Measurements from ENCODE around the gene FXYD6. TPM values are rescaled to one million over a fixed set of nuclear protein-coding genes. Genes with fewer than 3 reads are reported as not detected.

Gene FXYD6
- total RNA-seq, 1 donor from 2014 or later, result 95.6 TPM

DNA sequence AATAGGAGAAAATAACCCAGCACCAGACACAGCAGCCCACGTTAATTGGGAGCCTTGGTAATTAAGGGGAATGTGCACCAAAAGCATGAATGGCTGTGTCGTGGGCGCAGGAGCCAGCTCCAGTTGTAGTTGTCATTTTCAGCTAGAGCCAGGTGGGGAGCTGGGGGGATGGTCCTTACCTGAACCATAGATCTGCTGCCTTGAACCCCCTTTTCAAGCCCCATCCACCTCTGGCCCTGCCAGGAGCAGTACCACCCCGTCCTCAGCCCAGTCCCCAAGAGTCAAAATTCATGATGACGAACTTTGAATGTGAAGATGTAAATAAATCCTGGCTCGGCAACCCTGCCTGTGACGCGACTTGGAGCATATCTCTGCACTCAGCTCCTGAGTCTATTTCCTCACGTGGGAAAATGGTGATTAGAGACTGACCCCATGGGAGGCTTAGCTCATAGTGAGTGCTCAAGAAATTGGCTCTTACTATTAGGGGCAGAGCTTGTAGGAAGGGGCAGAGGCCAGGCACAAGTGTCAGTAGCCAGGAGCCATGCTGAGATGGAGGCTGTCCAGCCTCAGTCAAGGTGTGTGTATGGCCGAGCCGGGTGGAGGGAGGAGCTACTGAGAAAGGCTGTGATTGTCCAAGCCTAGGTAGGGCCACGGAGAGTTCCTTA lies 794 bp upstream of the FXYD6 start:
- Histone ChIP-seq H3K4me1 (peaks cover 43% of the 10 kb centered on the region), H4K20me1 (ENCODE audit: low read depth) (peaks cover 26% of the 10 kb centered on the region), H3F3A (ENCODE audit: low read depth) (peaks cover 32% of the 10 kb centered on the region), H2AFZ (replicated peaks) (peak overlapping the region; percentile 74), H3K27ac (no peak overlapping the region), H3K9ac (no peak overlapping the region), H3K4me3 (peak overlapping the region; percentile 72), H3K27me3 (peaks cover 21% of the 10 kb centered on the region), H3K9me3 (ENCODE audit: low read depth) (no peaks in the 10 kb centered on the region), H3K36me3 (no peaks in the 10 kb centered on the region), H3K79me2 (ENCODE audit: low read depth) (peaks cover 41% of the 10 kb centered on the region), H3K4me2 (peak overlapping the region; percentile 89)
- TF ChIP-seq, protein P1, sequence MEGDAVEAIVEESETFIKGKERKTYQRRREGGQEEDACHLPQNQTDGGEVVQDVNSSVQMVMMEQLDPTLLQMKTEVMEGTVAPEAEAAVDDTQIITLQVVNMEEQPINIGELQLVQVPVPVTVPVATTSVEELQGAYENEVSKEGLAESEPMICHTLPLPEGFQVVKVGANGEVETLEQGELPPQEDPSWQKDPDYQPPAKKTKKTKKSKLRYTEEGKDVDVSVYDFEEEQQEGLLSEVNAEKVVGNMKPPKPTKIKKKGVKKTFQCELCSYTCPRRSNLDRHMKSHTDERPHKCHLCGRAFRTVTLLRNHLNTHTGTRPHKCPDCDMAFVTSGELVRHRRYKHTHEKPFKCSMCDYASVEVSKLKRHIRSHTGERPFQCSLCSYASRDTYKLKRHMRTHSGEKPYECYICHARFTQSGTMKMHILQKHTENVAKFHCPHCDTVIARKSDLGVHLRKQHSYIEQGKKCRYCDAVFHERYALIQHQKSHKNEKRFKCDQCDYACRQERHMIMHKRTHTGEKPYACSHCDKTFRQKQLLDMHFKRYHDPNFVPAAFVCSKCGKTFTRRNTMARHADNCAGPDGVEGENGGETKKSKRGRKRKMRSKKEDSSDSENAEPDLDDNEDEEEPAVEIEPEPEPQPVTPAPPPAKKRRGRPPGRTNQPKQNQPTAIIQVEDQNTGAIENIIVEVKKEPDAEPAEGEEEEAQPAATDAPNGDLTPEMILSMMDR (IDR thresholded peaks at IDR 0.05), result no peak
- TF ChIP-seq EZH2 (IDR thresholded peaks at IDR 0.05), result peak; percentile 0
- no peak for TF ChIP-seq EZH2phosphoT487 (IDR thresholded peaks at IDR 0.05)
- Mint-ChIP-seq H3K36me3 (peaks cover 2% of the 10 kb centered on the region), H3K9me3 (no peaks in the 10 kb centered on the region), H3K4me1 (peaks cover 41% of the 10 kb centered on the region), H3K27ac (peak overlapping the region; percentile 39), H3K27me3 (ENCODE audit: insufficient read depth, low read depth) (peaks cover 16% of the 10 kb centered on the region), H3K4me3 (peak overlapping the region; percentile 91)
- DNase-seq (ENCODE audit: low spot score), result no peak

DNA sequence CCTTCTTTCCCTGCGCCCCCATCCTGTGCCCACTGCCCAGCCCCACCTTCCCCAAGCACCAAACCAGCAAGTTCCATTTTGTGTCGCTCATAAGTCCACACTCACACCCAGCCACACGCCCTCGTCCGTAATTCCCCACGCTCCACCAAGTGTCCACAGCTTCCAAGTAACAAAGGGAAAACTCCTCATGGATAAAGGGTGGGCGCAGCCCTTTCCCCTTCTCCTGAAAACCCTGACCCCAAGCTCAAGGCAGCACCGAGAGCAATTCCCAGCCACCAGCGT lies 458 bp downstream of the FXYD6 start:
- peaks cover 17% of the 10 kb centered on the region for H3K27me3 Mint-ChIP-seq (ENCODE audit: insufficient read depth, low read depth)
- H3K36me3 Mint-ChIP-seq, result peaks cover 2% of the 10 kb centered on the region
- peaks cover 46% of the 10 kb centered on the region for H3K4me1 ChIP-seq
- peak overlapping the region; percentile 72 for H3K4me3 ChIP-seq
- H3K79me2 ChIP-seq (ENCODE audit: low read depth), result peaks cover 54% of the 10 kb centered on the region
- H3K36me3 ChIP-seq, result no peaks in the 10 kb centered on the region
- H3K27ac Mint-ChIP-seq, result peak overlapping the region; percentile 64
- H3K4me1 Mint-ChIP-seq, result peaks cover 49% of the 10 kb centered on the region
- H3K9ac ChIP-seq, result no peak overlapping the region
- peaks cover 32% of the 10 kb centered on the region for H3F3A ChIP-seq (ENCODE audit: low read depth)
- peaks cover 21% of the 10 kb centered on the region for H3K27me3 ChIP-seq
- peaks cover 39% of the 10 kb centered on the region for H4K20me1 ChIP-seq (ENCODE audit: low read depth)
- TF ChIP-seq EZH2 (IDR thresholded peaks at IDR 0.05), result no peak
- TF ChIP-seq, protein P1 (IDR thresholded peaks at IDR 0.05), result no peak
- TF ChIP-seq EZH2phosphoT487 (IDR thresholded peaks at IDR 0.05), result no peak
- no peak overlapping the region for H2AFZ ChIP-seq (replicated peaks)
- no peaks in the 10 kb centered on the region for H3K9me3 ChIP-seq (ENCODE audit: low read depth)
- H3K9me3 Mint-ChIP-seq, result no peaks in the 10 kb centered on the region
- no peak overlapping the region for H3K27ac ChIP-seq
- H3K4me3 Mint-ChIP-seq, result peak overlapping the region; percentile 99
- peak overlapping the region; percentile 89 for H3K4me2 ChIP-seq
- DNase-seq (ENCODE audit: low spot score), result no peak

DNA sequence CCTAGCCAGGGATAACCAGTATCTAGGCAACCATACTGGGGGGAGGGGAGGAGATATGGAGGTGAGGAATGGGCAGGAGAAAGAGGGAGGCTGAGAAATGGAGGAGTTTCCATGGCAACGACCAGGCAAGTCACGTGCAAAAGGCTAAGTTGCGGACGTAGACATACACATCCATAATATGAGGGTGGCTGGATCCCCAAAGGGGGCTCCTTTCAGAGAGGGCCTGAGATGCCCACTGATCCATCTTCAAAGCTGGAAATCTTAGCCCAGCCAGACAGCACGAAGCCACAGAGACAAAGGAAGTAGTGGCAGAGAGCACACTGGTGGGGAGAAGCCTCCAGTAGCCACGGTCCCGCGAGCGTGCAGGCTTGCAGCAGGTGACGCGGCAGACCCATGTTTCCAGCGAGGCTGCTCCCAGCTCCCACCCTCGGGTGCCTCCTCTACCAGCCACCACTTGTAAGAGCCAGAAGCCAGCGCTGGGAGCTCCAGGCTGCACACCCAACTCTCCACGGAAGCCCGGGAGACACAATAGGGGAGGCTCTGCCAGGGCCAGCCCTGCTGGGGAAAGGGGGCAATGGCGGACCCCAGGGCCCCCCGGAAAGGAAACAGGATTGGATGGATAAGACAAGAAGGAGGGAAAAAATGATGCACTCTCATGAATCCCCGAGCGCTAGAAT lies 938 bp downstream of the FXYD6 start:
- H2AFZ ChIP-seq (replicated peaks), result peak overlapping the region; percentile 28
- peaks cover 21% of the 10 kb centered on the region for H3K27me3 ChIP-seq
- peaks cover 44% of the 10 kb centered on the region for H4K20me1 ChIP-seq (ENCODE audit: low read depth)
- peaks cover 51% of the 10 kb centered on the region for H3K4me1 ChIP-seq
- H3F3A ChIP-seq (ENCODE audit: low read depth), result peaks cover 32% of the 10 kb centered on the region
- peaks cover 17% of the 10 kb centered on the region for H3K27me3 Mint-ChIP-seq (ENCODE audit: insufficient read depth, low read depth)
- no peaks in the 10 kb centered on the region for H3K36me3 ChIP-seq
- peak overlapping the region; percentile 72 for H3K4me3 ChIP-seq
- TF ChIP-seq EZH2 (IDR thresholded peaks at IDR 0.05) (no peak), EZH2phosphoT487 (IDR thresholded peaks at IDR 0.05) (no peak)
- TF ChIP-seq, protein P1 (IDR thresholded peaks at IDR 0.05), result no peak
- H3K4me2 ChIP-seq, result peak overlapping the region; percentile 89
- H3K27ac ChIP-seq, result no peak overlapping the region
- H3K36me3 Mint-ChIP-seq, result peaks cover 2% of the 10 kb centered on the region
- H3K9me3 ChIP-seq (ENCODE audit: low read depth), result no peaks in the 10 kb centered on the region
- no peaks in the 10 kb centered on the region for H3K9me3 Mint-ChIP-seq
- peaks cover 59% of the 10 kb centered on the region for H3K79me2 ChIP-seq (ENCODE audit: low read depth)
- H3K4me3 Mint-ChIP-seq, result peak overlapping the region; percentile 99
- peaks cover 54% of the 10 kb centered on the region for H3K4me1 Mint-ChIP-seq
- no peak overlapping the region for H3K9ac ChIP-seq
- DNase-seq (ENCODE audit: low spot score), result peak; percentile 64
- H3K27ac Mint-ChIP-seq, result peak overlapping the region; percentile 64

Data from neural progenitor cell (in vitro differentiated cells).